OCI-LY7 (cell line): ENCODE results near the gene ZC3H18. TPM values are rescaled to one million over a fixed set of nuclear protein-coding genes. Genes with fewer than 3 reads are reported as not detected.

Experiments used
- BruUV-seq: library from RNA; stranded (reverse); fragments of 400-500 nt; replicated peaks from 2 replicates; lab custom pipeline; 2021; lab: Mats Ljungman, UMichigan
- CTCF ChIA-PET: fragments of 300-600 bp; sonication (Branson Sonifier 250); formaldehyde crosslinking; loops from one replicate; lab custom pipeline; 2022; ENCODE audit warnings: antibody characterized with exemption; ENCODE audit not compliant: unreplicated experiment; lab: Charles Lee
- POLR2A ChIA-PET: fragments of 300-600 bp; sonication (Branson Sonifier 250); formaldehyde crosslinking; loops from one replicate; lab custom pipeline; 2022; ENCODE audit warnings: antibody characterized with exemption; lab: Charles Lee
- DNase-seq: peaks from one replicate; pipeline ENCODE4 v3.0.0-alpha.2; 2015; ENCODE audit warnings: low spot score
- H2AFZ ChIP-seq: fragments of 200-600 bp; sonication (generic), shearing (Covaris generic); 2 replicates; pipeline ENCODE4 v1.6.1; 2014; ENCODE audit warnings: mild to moderate bottlenecking, antibody characterized with exemption, low read length, moderate library complexity
- H3K27ac ChIP-seq: fragments of 200-600 bp; sonication (generic); 2 replicates; pipeline ENCODE4 v1.5.1; 2014; ENCODE audit warnings: mixed run types, low read depth, mild to moderate bottlenecking, moderate library complexity, low read length, inconsistent platforms; ENCODE audit not compliant: poor library complexity, severe bottlenecking
- H3K36me3 ChIP-seq: fragments of 200-600 bp; sonication (generic); 2 replicates; pipeline ENCODE4 v1.6.1; 2014; ENCODE audit warnings: mild to moderate bottlenecking, antibody characterized with exemption, low read length, moderate library complexity, mixed read lengths; ENCODE audit not compliant: insufficient read depth
- H3K4me1 ChIP-seq: fragments of 200-600 bp; sonication (generic); 2 replicates; pipeline ENCODE4 v1.5.1; 2014; ENCODE audit warnings: mild to moderate bottlenecking, low read length; ENCODE audit not compliant: insufficient read depth, poor library complexity, severe bottlenecking
- H3K4me2 ChIP-seq: fragments of 200-600 bp; sonication (generic); 2 replicates; pipeline ENCODE4 v1.6.1; 2014; ENCODE audit warnings: mild to moderate bottlenecking, low read length
- H3K4me3 ChIP-seq: fragments of 200-600 bp; sonication (generic); 2 replicates; pipeline ENCODE4 v1.5.1; 2014; ENCODE audit warnings: mild to moderate bottlenecking, low read depth, low read length; ENCODE audit not compliant: poor library complexity, severe bottlenecking
- H3K79me2 ChIP-seq: fragments of 200-600 bp; sonication (generic); 2 replicates; pipeline ENCODE4 v1.6.1; 2016; ENCODE audit warnings: low read depth, mild to moderate bottlenecking, low read length, moderate library complexity, mixed read lengths; ENCODE audit not compliant: insufficient read depth
- H3K9me2 ChIP-seq: fragments of 200-600 bp; sonication (generic); 2 replicates; pipeline ENCODE4 v1.6.1; 2016; ENCODE audit warnings: mild to moderate bottlenecking, low read length, mixed read lengths; ENCODE audit not compliant: insufficient read depth
- H3K9me3 ChIP-seq: fragments of 200-600 bp; sonication (generic); 2 replicates; pipeline ENCODE4 v1.6.1; 2014; ENCODE audit warnings: mild to moderate bottlenecking, mixed run types, low read length, mixed read lengths
- H4K20me1 ChIP-seq: fragments of 200-600 bp; sonication (generic); 2 replicates; pipeline ENCODE4 v1.6.1; 2014; ENCODE audit warnings: mild to moderate bottlenecking, antibody characterized with exemption, low read length, moderate library complexity, mixed read lengths; ENCODE audit not compliant: insufficient read depth
- EZH2phosphoT487 ChIP-seq: fragments of 200-600 bp; sonication (generic); IDR thresholded peaks from 2 replicates; pipeline ENCODE4 v1.6.1; 2018; ENCODE audit warnings: low read depth, borderline replicate concordance, mild to moderate bottlenecking, mixed run types, antibody characterized with exemption, low read length, moderate library complexity, mixed read lengths
- intact Hi-C: fragments of 100-400 bp; cut with micrococcal nuclease; formaldehyde crosslinking; loops from one replicate; pipeline ENCODE4 v1.10.0; 2022; ENCODE audit not compliant: unreplicated experiment
- total RNA-seq, 2 experiments: library from RNA; depleted of rRNA in 1 of 2; stranded (reverse); fragments of >200 nt in 1 of 2; shearing (Covaris generic) in 1 of 2; gene quantifications; 2 replicates each; pipeline ENCODE4 v1.2.3, GENCODE V29; 2014 to 2022
- TF ChIP-seq, protein P1 (sequence below): fragments of 200-600 bp; sonication (generic); conservative IDR thresholded peaks from 2 replicates; pipeline ENCODE4 v1.5.1; 2014; ENCODE audit warnings: mild to moderate bottlenecking, antibody characterized with exemption, low read length, moderate library complexity, mixed read lengths

Gene ZC3H18
- total RNA-seq, 2 experiments from 2014 or later: 22.2 to 79.0 TPM

DNA sequence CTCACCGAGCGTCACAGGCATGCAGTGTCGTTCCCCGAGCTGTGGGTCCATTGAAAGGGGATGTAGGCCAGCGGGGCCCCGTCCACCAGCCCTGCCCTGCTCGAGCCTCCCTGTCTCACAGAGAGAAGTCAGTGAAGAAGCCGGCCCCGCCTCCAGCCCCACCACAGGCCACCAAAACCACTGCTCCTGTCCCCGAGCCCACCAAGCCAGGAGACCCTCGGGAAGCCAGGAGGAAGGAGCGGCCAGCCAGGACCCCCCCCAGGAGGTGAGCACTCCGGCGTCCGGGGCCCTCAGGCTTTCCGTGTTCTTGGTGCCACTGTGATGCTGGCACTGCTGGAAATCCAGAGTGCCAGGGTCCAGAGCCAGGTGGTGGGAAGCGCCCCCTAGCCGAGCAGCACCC lies 54.3 kb downstream of the ZC3H18 start:
- Histone ChIP-seq H3K27ac (no peak overlapping the region), H3K36me3 (peaks cover 77% of the 10 kb centered on the region), H4K20me1 (no peaks in the 10 kb centered on the region), H3K4me3 (no peak overlapping the region), H3K9me3 (no peaks in the 10 kb centered on the region), H2AFZ (no peak overlapping the region), H3K9me2 (no peaks in the 10 kb centered on the region), H3K4me1 (no peaks in the 10 kb centered on the region), H3K79me2 (no peaks in the 10 kb centered on the region), H3K4me2 (no peak overlapping the region)
- intact Hi-C loops: no loop called here
- DNase-seq: no peak
- no TSS peak for BruUV-seq
- no peak for TF ChIP-seq EZH2phosphoT487
- TF ChIP-seq, protein P1, sequence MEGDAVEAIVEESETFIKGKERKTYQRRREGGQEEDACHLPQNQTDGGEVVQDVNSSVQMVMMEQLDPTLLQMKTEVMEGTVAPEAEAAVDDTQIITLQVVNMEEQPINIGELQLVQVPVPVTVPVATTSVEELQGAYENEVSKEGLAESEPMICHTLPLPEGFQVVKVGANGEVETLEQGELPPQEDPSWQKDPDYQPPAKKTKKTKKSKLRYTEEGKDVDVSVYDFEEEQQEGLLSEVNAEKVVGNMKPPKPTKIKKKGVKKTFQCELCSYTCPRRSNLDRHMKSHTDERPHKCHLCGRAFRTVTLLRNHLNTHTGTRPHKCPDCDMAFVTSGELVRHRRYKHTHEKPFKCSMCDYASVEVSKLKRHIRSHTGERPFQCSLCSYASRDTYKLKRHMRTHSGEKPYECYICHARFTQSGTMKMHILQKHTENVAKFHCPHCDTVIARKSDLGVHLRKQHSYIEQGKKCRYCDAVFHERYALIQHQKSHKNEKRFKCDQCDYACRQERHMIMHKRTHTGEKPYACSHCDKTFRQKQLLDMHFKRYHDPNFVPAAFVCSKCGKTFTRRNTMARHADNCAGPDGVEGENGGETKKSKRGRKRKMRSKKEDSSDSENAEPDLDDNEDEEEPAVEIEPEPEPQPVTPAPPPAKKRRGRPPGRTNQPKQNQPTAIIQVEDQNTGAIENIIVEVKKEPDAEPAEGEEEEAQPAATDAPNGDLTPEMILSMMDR: no peak
- CTCF ChIA-PET: no interaction called here
- POLR2A ChIA-PET: no interaction called here

DNA sequence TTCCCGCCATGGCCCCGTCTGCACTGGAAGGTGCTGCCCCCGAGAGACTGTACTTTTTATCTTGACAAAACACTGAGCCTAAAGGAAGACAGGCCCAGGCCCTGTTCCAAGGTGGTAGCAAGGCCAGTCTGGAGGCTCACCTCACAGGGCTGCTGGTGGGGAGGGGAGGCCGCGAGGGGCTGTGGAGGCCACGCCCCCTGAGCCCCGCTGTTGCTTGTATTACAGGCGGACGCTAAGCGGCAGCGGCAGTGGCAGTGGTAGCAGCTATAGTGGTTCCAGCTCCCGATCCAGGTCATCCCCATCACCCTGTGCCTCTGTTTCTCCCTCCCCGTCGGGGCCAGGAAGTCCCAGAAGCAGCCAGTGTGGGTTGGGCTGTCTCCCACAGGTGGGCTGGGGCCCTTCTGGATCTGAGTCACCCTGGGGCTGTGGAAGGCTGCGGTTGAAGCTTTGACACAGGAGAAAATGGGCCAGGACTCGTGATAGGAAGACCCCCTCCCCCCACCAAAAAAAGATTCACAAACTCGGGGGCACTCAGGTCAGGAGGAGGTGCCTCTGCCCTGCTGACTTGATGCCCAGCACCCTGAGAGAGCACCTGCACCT lies 54.9 kb downstream of the ZC3H18 start:
- CTCF ChIA-PET: no interaction called here

DNA sequence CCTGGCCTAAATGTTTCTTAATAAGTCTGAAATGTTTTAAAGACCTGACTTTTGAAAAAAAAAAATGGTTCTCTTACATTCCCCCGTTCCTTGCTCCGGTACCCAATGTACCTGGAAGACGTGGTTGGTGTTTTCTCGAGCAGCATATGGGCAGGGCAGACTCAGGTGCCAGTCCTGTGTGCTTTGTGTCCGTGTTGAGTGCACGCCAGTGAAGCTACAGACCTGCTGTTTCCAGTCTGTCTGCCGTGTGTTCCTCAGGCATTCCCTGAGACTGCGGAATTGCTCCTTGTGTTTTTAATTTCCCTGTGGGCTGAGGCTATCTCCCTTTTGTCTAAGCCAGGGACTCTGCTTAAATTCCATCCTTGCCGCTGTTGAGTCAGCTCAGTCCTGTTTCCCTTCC lies 56.4 kb downstream of the ZC3H18 start:
- Histone ChIP-seq H3K9me3 (no peaks in the 10 kb centered on the region), H3K27ac (no peak overlapping the region), H3K9me2 (no peaks in the 10 kb centered on the region), H3K4me2 (no peak overlapping the region), H3K4me1 (no peaks in the 10 kb centered on the region), H3K79me2 (no peaks in the 10 kb centered on the region), H4K20me1 (no peaks in the 10 kb centered on the region), H3K4me3 (no peak overlapping the region), H3K36me3 (peaks cover 88% of the 10 kb centered on the region), H2AFZ (no peak overlapping the region)
- no peak for TF ChIP-seq EZH2phosphoT487
- TF ChIP-seq, protein P1: no peak
- intact Hi-C loops: no loop called here
- ChIA-PET POLR2A (no interaction called here), CTCF (no interaction called here)
- DNase-seq: no peak
- BruUV-seq: no TSS peak

More for the DNA sequence above, 54.9 kb downstream of the ZC3H18 start:
- Histone ChIP-seq H3K4me1 (no peaks in the 10 kb centered on the region), H3K79me2 (no peaks in the 10 kb centered on the region), H3K9me3 (no peaks in the 10 kb centered on the region), H3K36me3 (peaks cover 77% of the 10 kb centered on the region), H3K9me2 (no peaks in the 10 kb centered on the region), H3K4me2 (no peak overlapping the region), H4K20me1 (no peaks in the 10 kb centered on the region), H3K27ac (no peak overlapping the region), H2AFZ (no peak overlapping the region), H3K4me3 (no peak overlapping the region)
- DNase-seq: no peak
- no peak for TF ChIP-seq EZH2phosphoT487
- TF ChIP-seq, protein P1: no peak
- intact Hi-C loops: no loop called here
- POLR2A ChIA-PET: no interaction called here
- BruUV-seq: no TSS peak
